ENCODE measurements around the gene COX4I1. TPM values are rescaled to one million over a fixed set of nuclear protein-coding genes. Genes with fewer than 3 reads are reported as not detected.

Gene COX4I1
- total and polyA plus RNA-seq, 9 of the 15 experiments (the other 6 are each of a cell fraction or from before 2014, with no cell fraction given), result 651 to 2,356 (median 1,032) TPM

DNA sequence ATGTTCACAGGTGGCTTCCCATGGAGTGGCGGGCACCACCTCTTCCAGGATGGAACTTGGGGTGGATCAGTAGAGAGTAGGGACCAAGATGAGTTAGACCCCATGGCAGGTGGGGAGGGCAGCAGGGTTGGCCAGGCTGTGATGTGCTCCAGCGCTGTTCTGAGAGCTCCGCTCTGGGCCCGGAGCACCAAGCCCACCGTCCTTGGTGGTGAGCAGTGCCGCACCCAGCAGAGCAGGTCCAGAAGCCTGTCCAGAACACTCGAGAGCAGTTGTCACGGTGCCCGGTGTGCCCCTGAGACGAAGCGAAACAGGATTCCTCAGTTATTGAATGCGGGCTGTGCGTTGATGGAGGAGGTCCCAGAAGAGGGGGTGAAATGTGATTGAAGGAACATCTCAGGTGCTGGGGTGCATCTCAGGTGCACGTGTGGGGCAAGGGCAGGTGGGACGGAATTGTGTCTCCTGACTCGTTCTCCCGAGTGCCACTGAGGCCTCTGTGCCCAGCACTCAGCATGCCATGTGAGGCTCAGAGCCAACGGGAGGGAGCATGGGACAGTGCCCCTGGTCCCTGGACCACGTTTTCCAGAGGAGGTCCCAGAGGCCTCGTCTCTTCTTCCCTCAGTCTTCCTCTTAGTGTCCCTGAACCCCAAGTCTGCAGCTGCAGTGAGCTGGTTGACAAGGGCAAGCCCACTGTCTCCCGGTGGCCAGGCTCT lies 39.5 kb downstream of the COX4I1 start:
- Histone ChIP-seq H2AFZ (ENCODE audit: low read depth, low read length) (no peak overlapping the region), H3K9me3 (replicated peaks; ENCODE audit: control insufficient read depth, insufficient read depth, low read depth, low read length) (no peaks in the 10 kb centered on the region; the same call in 1 of the 2 replicates), H3K4me1 (replicated peaks in 1 of 2; ENCODE audit: control insufficient read depth in 2 of 2, insufficient read depth in 2 of 2, low read length in 2 of 2) (peaks cover 0 to 5% of the 10 kb centered on the region in 2 experiments; a peak in 1 of 5 replicates), H4K20me1 (replicated peaks; ENCODE audit: control insufficient read depth, insufficient read depth, low read length) (peaks cover 3% of the 10 kb centered on the region; the same call in 1 of the 2 replicates), H3K27ac (ENCODE audit: extremely low read depth, low read depth, low read length) (no peak overlapping the region), H3K4me2 (ENCODE audit: insufficient read depth, low read length) (no peak overlapping the region), H3K9me1 (ENCODE audit: control insufficient read depth, insufficient read depth, low read length) (peaks cover 3% of the 10 kb centered on the region), H3K4me3 (no peak overlapping the region), H3K79me2 (ENCODE audit: control insufficient read depth, insufficient read depth, low read length) (no peaks in the 10 kb centered on the region), H3K27me3 (ENCODE audit: control insufficient read depth in 2 of 2, insufficient read depth in 2 of 2, low read length in 2 of 2) (peaks cover 52 to 80% of the 10 kb centered on the region in 2 experiments), H3K36me3 (ENCODE audit: control insufficient read depth, insufficient read depth, low read length) (no peaks in the 10 kb centered on the region), H3K9ac (ENCODE audit: insufficient read depth in 1 of 2, low read depth in 2 of 2, low read length in 2 of 2) (no peak overlapping the region)
- DNase-seq (ENCODE audit: extremely low read depth in 1 of 4, low spot score in 3 of 4) (no peak), ATAC-seq (no peak), FAIRE-seq (no peak)
- WGBS (ENCODE audit: insufficient coverage, low coverage, missing lambda C conversion rate), result under 1% methylated on average over 21 of the region's 21 CpGs
- ChIA-PET CTCF (ENCODE audit: low intra/inter-chr PET ratio) (no interaction called here), POLR2A (no interaction called here)
- intact Hi-C loops (cut with micrococcal nuclease), result no loop called here
- BruUV-seq (replicated peaks), result no TSS peak
- no peak for TF ChIP-seq SMAD4 (CRISPR knock-in tag; conservative IDR thresholded peaks at IDR 0.05)
- no peak for TF ChIP-seq RUNX1 (IDR thresholded peaks at IDR 0.05; ENCODE audit: low read depth)
- TF ChIP-seq SUPT5H (IDR thresholded peaks at IDR 0.05), result no peak
- TF ChIP-seq ZC3H11A (IDR thresholded peaks at IDR 0.05; ENCODE audit: low read depth, low read length), result no peak
- no peak for TF ChIP-seq HSF4 (CRISPR knock-in tag; IDR thresholded peaks at IDR 0.05; ENCODE audit: borderline replicate concordance)
- no peak for TF ChIP-seq POLR3A (IDR thresholded peaks at IDR 0.05; ENCODE audit: borderline replicate concordance, extremely low read depth, insufficient read depth, insufficient read length)
- TF ChIP-seq JUNB (CRISPR knock-in tag; conservative IDR thresholded peaks at IDR 0.05), result no peak
- in situ Hi-C loops (cut with MboI), result no loop called here
